H1 (cell line): ENCODE measurements around the gene VPREB1. TPM values are rescaled to one million over a fixed set of nuclear protein-coding genes. Genes with fewer than 3 reads are reported as not detected.

Experiments
- CTCF ChIA-PET: fragments of 300-600 bp; sonication (Branson Sonifier 250); formaldehyde crosslinking; loops from one replicate; lab custom pipeline; 2021; ENCODE audit not compliant: partially characterized antibody; lab: Charles Lee
- POLR2A ChIA-PET: fragments of 300-600 bp; sonication (Branson Sonifier 250); formaldehyde crosslinking; loops from one replicate; lab custom pipeline; 2021; ENCODE audit warnings: inconsistent platforms; ENCODE audit not compliant: partially characterized antibody; lab: Charles Lee
- DNase-seq, 2 experiments: peaks; one replicate each; pipeline versions ENCODE4 v3.0.0 to v3.0.0-alpha.2; 2010 to 2022; ENCODE audit warnings: low spot score in 2 of 2, low read depth in 1 of 2, mixed read lengths in 1 of 2
- FAIRE-seq: peaks from 2 replicates; lab custom pipeline; 2011; peaks lifted over from hg19 to GRCh38; lab: Jason Lieb, UNC
- H2AFZ ChIP-seq: 2 replicates; pipeline ENCODE4 v1.8.1; 2012; ENCODE audit warnings: low read length, inconsistent platforms
- H2AK5ac ChIP-seq: 2 replicates; pipeline ENCODE4 v1.6.1; 2013; ENCODE audit warnings: low read depth, low read length
- H2BK120ac ChIP-seq: replicated peaks from 2 replicates; pipeline ENCODE3; 2013; ENCODE audit warnings: low read depth, low read length, inconsistent platforms
- H2BK12ac ChIP-seq: 2 replicates; pipeline ENCODE4 v1.6.1; 2013; ENCODE audit warnings: low read depth, low read length
- H2BK15ac ChIP-seq: 2 replicates; pipeline ENCODE4 v1.6.1; 2013; ENCODE audit warnings: low read length
- H2BK20ac ChIP-seq: 2 replicates; pipeline ENCODE4 v1.6.1; 2013; ENCODE audit warnings: low read length
- H2BK5ac ChIP-seq: 2 replicates; pipeline ENCODE4 v1.6.1; 2013; ENCODE audit warnings: low read depth, low read length
- H3K14ac ChIP-seq: 2 replicates; pipeline ENCODE4 v1.6.1; 2013; ENCODE audit warnings: inconsistent platforms; ENCODE audit not compliant: insufficient read length
- H3K18ac ChIP-seq: 2 replicates; pipeline ENCODE4 v1.6.1; 2013; ENCODE audit warnings: low read length; ENCODE audit errors: extremely low read depth
- H3K23ac ChIP-seq: 2 replicates; pipeline ENCODE4 v1.6.1; 2013; ENCODE audit warnings: inconsistent platforms; ENCODE audit not compliant: insufficient read length
- H3K23me2 ChIP-seq: 2 replicates; pipeline ENCODE4 v1.6.1; 2013; ENCODE audit warnings: low read depth, low read length
- H3K27ac ChIP-seq: 2 replicates; pipeline ENCODE4 v1.6.1; 2011; ENCODE audit warnings: low read depth, low read length, inconsistent platforms
- H3K27me3 ChIP-seq, 4 experiments: replicated peaks in 1 of 4; 1 replicate in 1 of 4; 2 replicates in 3 of 4; pipeline versions ENCODE4 v1.6.1 to v1.8.1; 2011 to 2013; ENCODE audit warnings: low read length in 3 of 4, mild to moderate bottlenecking in 3 of 4, inconsistent platforms in 2 of 4, mixed read lengths in 2 of 4, moderate library complexity in 1 of 4; ENCODE audit not compliant: control insufficient read depth in 3 of 4, insufficient read depth in 3 of 4; ENCODE audit errors: extremely low read depth in 1 of 4
- H3K36me3 ChIP-seq, 4 experiments: 2 replicates each; pipeline versions ENCODE4 v1.6.1 to v1.8.1; 2011 to 2013; ENCODE audit warnings: mild to moderate bottlenecking in 4 of 4, low read length in 3 of 4, moderate library complexity in 2 of 4, control low read depth in 1 of 4, inconsistent platforms in 1 of 4; ENCODE audit not compliant: insufficient read depth in 4 of 4, control insufficient read depth in 2 of 4
- H3K4ac ChIP-seq: replicated peaks from 2 replicates; pipeline ENCODE3; 2013; ENCODE audit warnings: low read length, low read depth, mixed read lengths, inconsistent platforms; ENCODE audit not compliant: insufficient read length
- H3K4me1 ChIP-seq, 4 experiments: replicated peaks in 1 of 4; 1 replicate in 1 of 4; 2 replicates in 3 of 4; pipeline versions ENCODE4 v1.6.1 to v1.8.1; 2011 to 2013; ENCODE audit warnings: low read length in 3 of 4, inconsistent platforms in 2 of 4, mixed read lengths in 1 of 4; ENCODE audit not compliant: insufficient read depth in 4 of 4, control insufficient read depth in 3 of 4
- H3K4me2 ChIP-seq, 2 experiments: 2 replicates each; pipeline versions ENCODE4 v1.6.1 to v1.8.1; 2011 to 2013; ENCODE audit warnings: low read depth in 2 of 2, low read length in 2 of 2, control low read depth in 1 of 2, inconsistent platforms in 1 of 2, mild to moderate bottlenecking in 1 of 2; ENCODE audit not compliant: insufficient read depth in 1 of 2
- H3K4me3 ChIP-seq, 4 experiments: fragments of 200-600, 300-600 bp in 1 of 4; sonication (generic), shearing (Covaris generic), sonication (Bioruptor Twin) in 1 of 4; 2 replicates each; pipeline versions ENCODE4 v1.5.1 to v1.8.1; 2011 to 2016; ENCODE audit warnings: low read length in 4 of 4, low read depth in 3 of 4, control low read depth in 2 of 4, inconsistent platforms in 2 of 4, mild to moderate bottlenecking in 2 of 4, mixed read lengths in 1 of 4, moderate library complexity in 1 of 4; ENCODE audit not compliant: insufficient read depth in 2 of 4; ENCODE audit errors: extremely low read depth in 1 of 4
- H3K56ac ChIP-seq: replicated peaks from 2 replicates; pipeline ENCODE3; 2013; ENCODE audit warnings: low read depth, mild to moderate bottlenecking, mixed read lengths, low read length, inconsistent platforms; ENCODE audit not compliant: insufficient read length
- H3K79me1 ChIP-seq: 2 replicates; pipeline ENCODE4 v1.6.1; 2013; ENCODE audit warnings: low read depth, low read length, control low read depth
- H3K79me2 ChIP-seq, 2 experiments: 2 replicates each; pipeline versions ENCODE4 v1.6.1 to v1.8.1; 2012 to 2013; ENCODE audit warnings: low read length in 2 of 2, mild to moderate bottlenecking in 2 of 2, inconsistent platforms in 1 of 2; ENCODE audit not compliant: insufficient read depth in 2 of 2, control insufficient read depth in 1 of 2
- H3K9ac ChIP-seq, 4 experiments: replicated peaks in 1 of 4; 1 replicate in 1 of 4; 2 replicates in 3 of 4; pipeline versions ENCODE4 v1.6.1 to v1.8.1; 2011 to 2013; ENCODE audit warnings: low read depth in 3 of 4, low read length in 3 of 4, control low read depth in 2 of 4, mild to moderate bottlenecking in 2 of 4, moderate library complexity in 2 of 4, inconsistent platforms in 1 of 4; ENCODE audit errors: extremely low read depth in 1 of 4
- H3K9me3 ChIP-seq, 2 experiments: 2 replicates each; pipeline versions ENCODE4 v1.6.1 to v1.8.1; 2012 to 2013; ENCODE audit warnings: mild to moderate bottlenecking in 2 of 2, moderate library complexity in 2 of 2, control low read depth in 1 of 2, inconsistent platforms in 1 of 2, low read depth in 1 of 2, low read length in 1 of 2, mixed read lengths in 1 of 2; ENCODE audit not compliant: insufficient read depth in 2 of 2
- H4K20me1 ChIP-seq, 2 experiments: replicated peaks in 1 of 2; 2 replicates each; pipeline versions ENCODE3 to v1.8.1; 2011 to 2013; ENCODE audit warnings: inconsistent platforms in 2 of 2, low read length in 2 of 2, mild to moderate bottlenecking in 1 of 2; ENCODE audit not compliant: insufficient read depth in 2 of 2, control insufficient read depth in 1 of 2
- H4K5ac ChIP-seq: 2 replicates; pipeline ENCODE4 v1.6.1; 2013; ENCODE audit warnings: low read length, low read depth, mixed read lengths, inconsistent platforms; ENCODE audit not compliant: insufficient read length
- H4K8ac ChIP-seq: 2 replicates; pipeline ENCODE4 v1.8.0; 2013; ENCODE audit warnings: mild to moderate bottlenecking, moderate library complexity, low read length, inconsistent platforms; ENCODE audit not compliant: insufficient read depth; ENCODE audit errors: extremely low read depth
- H4K91ac ChIP-seq: replicated peaks from 2 replicates; pipeline ENCODE3; 2013; ENCODE audit warnings: low read length, mixed read lengths, inconsistent platforms; ENCODE audit not compliant: insufficient read length
- BCL11A ChIP-seq, 2 experiments: IDR thresholded peaks; one replicate each; pipeline ENCODE4 v1.6.1; 2011; ENCODE audit warnings: low read depth in 2 of 2, low read length in 2 of 2, mild to moderate bottlenecking in 2 of 2
- EZH2 ChIP-seq: fragments of 200-600 bp; sonication (generic); IDR thresholded peaks from 2 replicates; pipeline ENCODE4 v1.7.1; 2012; ENCODE audit warnings: low read depth, mild to moderate bottlenecking, moderate library complexity, low read length, inconsistent platforms; ENCODE audit not compliant: severe bottlenecking
- RAD21 ChIP-seq, 2 experiments: IDR thresholded peaks in 1 of 2; conservative IDR thresholded peaks in 1 of 2; 2 replicates each; pipeline ENCODE4 v1.6.1; 2011; ENCODE audit warnings: low read depth in 2 of 2, low read length in 2 of 2, improper control_type of control experiment in 1 of 2, inconsistent platforms in 1 of 2, mild to moderate bottlenecking in 1 of 2, moderate library complexity in 1 of 2
- TEAD4 ChIP-seq: IDR thresholded peaks from 2 replicates; pipeline ENCODE4 v1.6.1; 2012; ENCODE audit warnings: low read depth, low read length, inconsistent platforms, mixed read lengths
- WGBS, 2 experiments: shearing (Covaris generic) in 1 of 2; methylation state at CpG; one replicate each; pipeline versions ENCODE4 v1.1.6 to v1.1.7; 2013 to 2015; ENCODE audit warnings: low lambda C conversion rate in 2 of 2, mixed read lengths in 2 of 2, inconsistent platforms in 1 of 2, low coverage in 1 of 2, missing lambda C conversion rate in 1 of 2; ENCODE audit not compliant: insufficient replicate concordance in 2 of 2, insufficient coverage in 1 of 2, insufficient read length in 1 of 2; ENCODE audit errors: extremely low coverage in 1 of 2, missing lambda C conversion rate in 1 of 2; 5-methylcytosine and 5-hydroxymethylcytosine counted together
- polyA plus RNA-seq, 7 experiments: library from polyadenylated mRNA; depleted of rRNA in 3 of 7; stranded (reverse) in 5 of 7; unstranded in 2 of 7; fragments of >200 nt in 5 of 7; fragments of 200-250 nt in 2 of 7; gene quantifications; 1 replicate in 5 of 7; 2 replicates in 1 of 7; 4 replicates in 1 of 7; pipeline versions ENCODE4 v1.2.1 to v1.2.3, GENCODE V29; 2011 to 2013; ENCODE audit warnings: missing spikeins in 2 of 7, mixed read lengths in 2 of 7
- total RNA-seq: library from RNA; stranded (reverse); fragmentation: NEBNext Ultra II Directional; extraction: Animal tissue kit (Norgen Biotek cat#: 25700); gene quantifications from 2 replicates; pipeline ENCODE4 v1.2.1, GENCODE V29; 2021
- TF ChIP-seq, protein P1 (sequence below), 3 experiments: IDR thresholded peaks; 1 replicate in 2 of 3; 2 replicates in 1 of 3; pipeline versions ENCODE4 v1.5.1 to v1.6.1; 2011; ENCODE audit warnings: low read length in 3 of 3, mild to moderate bottlenecking in 3 of 3, inconsistent platforms in 2 of 3, low read depth in 1 of 3, moderate library complexity in 1 of 3; ENCODE audit not compliant: insufficient read depth in 1 of 3; ENCODE audit errors: control extremely low read depth in 1 of 3

VPREB1 gene
- total and polyA plus RNA-seq, 2 of the 8 experiments (the other 6 are each of a cell fraction or from before 2014, with no cell fraction given) = not detected

DNA sequence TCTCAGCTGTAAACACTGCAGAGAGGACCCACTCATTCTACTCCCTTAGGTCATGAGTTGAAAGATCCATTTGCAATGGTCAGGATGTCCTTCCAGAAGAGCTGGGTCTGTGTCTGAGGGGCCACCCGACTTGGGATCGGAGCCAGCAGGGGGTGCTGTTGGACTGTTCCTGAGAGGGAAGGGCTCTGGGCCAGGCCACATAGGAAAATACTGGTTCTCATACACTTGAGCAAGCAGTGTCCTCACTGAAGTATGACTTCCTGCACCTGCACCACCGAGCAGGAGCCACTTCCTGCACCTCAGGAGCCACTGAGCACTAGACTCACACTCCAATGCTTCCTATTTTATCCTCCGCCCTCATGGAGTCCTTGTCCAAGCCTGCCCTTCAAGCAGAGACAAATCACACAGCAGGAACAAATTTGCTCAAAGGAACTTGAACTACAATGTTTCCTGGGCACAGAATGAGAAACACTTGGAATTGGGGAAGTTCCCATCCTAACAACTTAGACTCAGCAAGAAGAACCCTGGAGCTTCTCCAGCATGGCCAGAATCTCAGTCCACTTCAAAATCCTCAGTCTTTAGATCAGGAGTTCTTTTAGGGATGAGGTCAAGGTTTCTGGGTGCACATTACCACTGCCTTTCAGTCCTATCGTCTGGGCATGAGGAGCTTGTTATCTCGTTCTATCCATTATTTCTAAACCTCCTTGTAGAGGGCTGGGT lies 36.6 kb upstream of the VPREB1 start:
- H4K5ac ChIP-seq = no peak overlapping the region
- H2BK12ac ChIP-seq = no peak overlapping the region
- H3K9me3 ChIP-seq = no peaks in the 10 kb centered on the region; a peak in 1 of 4 replicates
- no peak overlapping the region for H2AFZ ChIP-seq
- DNase-seq (peak; percentile 36 to 92), FAIRE-seq (peak; percentile 82)
- no peak overlapping the region for H3K56ac ChIP-seq
- no peak overlapping the region for H3K27ac ChIP-seq
- no peak overlapping the region for H3K4me3 ChIP-seq
- no peaks in the 10 kb centered on the region for H3K79me2 ChIP-seq
- H3K4me2 ChIP-seq = no peak overlapping the region
- H3K18ac ChIP-seq = no peak overlapping the region
- no peaks in the 10 kb centered on the region for H3K4me1 ChIP-seq
- no peak overlapping the region for H2BK20ac ChIP-seq
- H3K79me1 ChIP-seq = no peaks in the 10 kb centered on the region
- ChIA-PET POLR2A (no interaction called here), CTCF (interaction anchor here (0.7 to 7.4 kb wide), 21 partner anchors 8 to 171 kb away, joined by 3 to 49 read pairs (median 5); no protein-coding TSS in a partner anchor)
- H3K23me2 ChIP-seq = no peaks in the 10 kb centered on the region
- H2BK120ac ChIP-seq = no peak overlapping the region
- H2BK15ac ChIP-seq = no peak overlapping the region
- H3K9ac ChIP-seq = no peak overlapping the region
- TF ChIP-seq TEAD4 = no peak
- TF ChIP-seq, protein P1, sequence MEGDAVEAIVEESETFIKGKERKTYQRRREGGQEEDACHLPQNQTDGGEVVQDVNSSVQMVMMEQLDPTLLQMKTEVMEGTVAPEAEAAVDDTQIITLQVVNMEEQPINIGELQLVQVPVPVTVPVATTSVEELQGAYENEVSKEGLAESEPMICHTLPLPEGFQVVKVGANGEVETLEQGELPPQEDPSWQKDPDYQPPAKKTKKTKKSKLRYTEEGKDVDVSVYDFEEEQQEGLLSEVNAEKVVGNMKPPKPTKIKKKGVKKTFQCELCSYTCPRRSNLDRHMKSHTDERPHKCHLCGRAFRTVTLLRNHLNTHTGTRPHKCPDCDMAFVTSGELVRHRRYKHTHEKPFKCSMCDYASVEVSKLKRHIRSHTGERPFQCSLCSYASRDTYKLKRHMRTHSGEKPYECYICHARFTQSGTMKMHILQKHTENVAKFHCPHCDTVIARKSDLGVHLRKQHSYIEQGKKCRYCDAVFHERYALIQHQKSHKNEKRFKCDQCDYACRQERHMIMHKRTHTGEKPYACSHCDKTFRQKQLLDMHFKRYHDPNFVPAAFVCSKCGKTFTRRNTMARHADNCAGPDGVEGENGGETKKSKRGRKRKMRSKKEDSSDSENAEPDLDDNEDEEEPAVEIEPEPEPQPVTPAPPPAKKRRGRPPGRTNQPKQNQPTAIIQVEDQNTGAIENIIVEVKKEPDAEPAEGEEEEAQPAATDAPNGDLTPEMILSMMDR (IDR thresholded peaks at IDR 0.05; ENCODE audit: control extremely low read depth in 1 of 3, insufficient read depth in 1 of 3, low read depth in 1 of 3, low read length in 3 of 3) = peak; percentile 74 to 86 (median 81)
- TF ChIP-seq RAD21 (IDR thresholded peaks at IDR 0.05 in 1 of 2, conservative IDR thresholded peaks at IDR 0.05 in 1 of 2; ENCODE audit: low read depth in 2 of 2, low read length in 2 of 2) = peak; percentile 85 to 86
- TF ChIP-seq EZH2 = peak; percentile 40
- TF ChIP-seq BCL11A (IDR thresholded peaks at IDR 0.05; ENCODE audit: low read depth in 2 of 2, low read length in 2 of 2) = no peak
- H4K91ac ChIP-seq = no peak overlapping the region
- no peaks in the 10 kb centered on the region for H3K36me3 ChIP-seq
- no peak overlapping the region for H3K4ac ChIP-seq
- H4K20me1 ChIP-seq = peaks cover 4 to 10% of the 10 kb centered on the region in 2 experiments
- H3K23ac ChIP-seq = no peak overlapping the region
- WGBS, 2 experiments = 38% methylated on average over 6 of the region's 6 CpGs; no CpG with 5 or more reads in 1 of the 2 experiments
- H2AK5ac ChIP-seq = no peak overlapping the region
- no peak overlapping the region for H3K14ac ChIP-seq
- H4K8ac ChIP-seq = no peak overlapping the region
- no peak overlapping the region for H2BK5ac ChIP-seq
- peaks cover 78 to 99% (median 89%) of the 10 kb centered on the region in 4 experiments for H3K27me3 ChIP-seq
